ENCODE data around the gene FANCF.
"Not testable (repeated sequence)": the region's sequence is repeated elsewhere in the genome, so short reads cannot be mapped to it uniquely, and the experiment has no call there.

FANCF gene, protein sequence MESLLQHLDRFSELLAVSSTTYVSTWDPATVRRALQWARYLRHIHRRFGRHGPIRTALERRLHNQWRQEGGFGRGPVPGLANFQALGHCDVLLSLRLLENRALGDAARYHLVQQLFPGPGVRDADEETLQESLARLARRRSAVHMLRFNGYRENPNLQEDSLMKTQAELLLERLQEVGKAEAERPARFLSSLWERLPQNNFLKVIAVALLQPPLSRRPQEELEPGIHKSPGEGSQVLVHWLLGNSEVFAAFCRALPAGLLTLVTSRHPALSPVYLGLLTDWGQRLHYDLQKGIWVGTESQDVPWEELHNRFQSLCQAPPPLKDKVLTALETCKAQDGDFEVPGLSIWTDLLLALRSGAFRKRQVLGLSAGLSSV

DNA sequence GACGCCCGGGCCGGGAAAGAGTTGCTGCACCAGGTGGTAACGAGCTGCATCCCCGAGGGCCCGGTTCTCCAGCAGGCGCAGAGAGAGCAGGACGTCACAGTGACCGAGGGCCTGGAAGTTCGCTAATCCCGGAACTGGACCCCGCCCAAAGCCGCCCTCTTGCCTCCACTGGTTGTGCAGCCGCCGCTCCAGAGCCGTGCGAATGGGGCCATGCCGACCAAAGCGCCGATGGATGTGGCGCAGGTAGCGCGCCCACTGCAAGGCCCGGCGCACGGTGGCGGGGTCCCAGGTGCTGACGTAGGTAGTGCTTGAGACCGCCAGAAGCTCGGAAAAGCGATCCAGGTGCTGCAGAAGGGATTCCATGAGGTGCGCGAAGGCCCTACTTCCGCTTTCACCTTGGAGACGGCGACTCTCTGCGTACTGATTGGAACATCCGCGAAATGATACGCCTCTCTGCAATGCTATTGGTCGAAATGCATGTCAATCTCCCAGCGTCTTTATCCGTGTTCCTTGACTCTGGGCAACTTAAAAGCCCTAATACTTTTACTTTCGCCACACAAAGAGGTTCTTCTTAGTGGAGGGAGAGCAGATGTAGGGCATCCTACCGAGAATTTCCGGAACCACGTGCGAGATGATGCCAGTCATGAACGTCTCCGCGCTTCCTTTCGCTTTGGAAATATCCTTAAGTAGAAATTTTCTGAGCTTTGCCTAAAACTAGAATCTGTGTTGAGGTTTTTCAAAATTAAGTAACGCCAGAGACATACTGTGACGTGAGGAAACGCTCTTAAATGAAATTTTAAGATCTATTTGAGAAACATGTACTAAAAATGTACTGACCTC, at the start of gene FANCF:
Gene FANCF (minus strand): TSS at position 376 of the 840 bp plus-strand sequence. CDS start 13 bp downstream, at position 363.
- peak; percentile 99 for DNase-seq

DNA sequence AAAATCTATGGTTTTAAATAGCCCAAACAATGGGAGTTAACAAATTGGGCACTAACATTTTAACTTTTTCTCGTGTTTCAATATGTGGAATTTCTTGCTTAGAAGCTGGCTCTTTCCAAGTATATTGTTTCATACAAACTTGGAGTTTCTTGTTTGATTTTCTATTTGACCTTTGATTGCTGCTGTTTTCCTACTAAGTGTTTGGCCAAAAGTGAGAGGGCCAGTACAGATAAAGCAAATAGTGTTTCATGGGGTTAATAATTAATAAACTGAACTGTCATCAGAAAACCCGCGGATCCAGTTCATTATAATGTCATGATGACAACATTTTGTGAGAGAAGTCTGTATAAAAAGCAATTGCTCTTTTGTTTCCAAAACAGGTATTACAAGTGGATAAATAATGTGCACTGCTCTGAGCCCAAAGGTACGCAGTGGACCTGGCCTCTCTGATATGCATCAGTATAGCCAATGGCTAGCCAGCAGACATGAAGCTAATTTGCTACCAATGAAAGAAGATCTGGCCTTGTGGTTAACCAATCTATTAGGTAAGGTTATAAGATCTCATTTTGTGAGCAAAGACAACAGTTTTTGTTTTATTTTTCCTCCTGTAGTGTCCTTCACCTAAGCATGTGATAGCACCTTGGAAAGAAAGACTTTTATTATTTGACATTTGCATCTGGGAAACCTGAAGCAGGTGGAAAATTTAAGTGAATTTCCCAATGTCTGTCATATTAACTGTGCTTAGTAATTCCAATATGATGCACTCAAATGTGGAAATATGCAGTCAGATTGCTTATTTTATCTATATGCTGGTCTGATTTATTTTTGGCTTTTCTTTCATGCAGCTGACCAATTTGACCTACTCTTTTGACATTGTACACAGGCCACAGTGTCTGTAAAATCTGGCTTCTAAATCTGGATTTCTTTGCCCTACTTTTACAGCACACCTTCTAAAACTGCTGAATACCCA, 49.1 kb upstream of the FANCF start:
- DNase-seq, result no peak

DNA sequence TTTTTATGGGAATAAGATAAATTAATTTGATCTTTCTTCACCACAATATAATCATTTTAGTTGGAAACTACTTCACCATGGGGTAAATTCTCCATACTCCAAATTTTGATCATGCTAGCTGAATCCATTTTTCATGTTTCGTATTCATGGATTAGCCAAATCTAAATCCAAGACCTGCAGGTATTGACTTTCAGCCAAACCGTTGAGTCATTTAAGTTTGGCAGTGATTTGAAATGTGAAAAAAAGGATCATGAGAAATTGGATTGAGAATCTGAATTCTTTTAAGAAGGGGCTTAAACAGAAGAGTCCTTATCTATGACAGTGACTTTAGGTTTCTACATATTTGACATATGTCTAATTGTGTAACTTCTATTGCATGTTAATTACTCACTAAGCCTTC, 46.1 kb upstream of the FANCF start:
- DNase-seq, result no peak

DNA sequence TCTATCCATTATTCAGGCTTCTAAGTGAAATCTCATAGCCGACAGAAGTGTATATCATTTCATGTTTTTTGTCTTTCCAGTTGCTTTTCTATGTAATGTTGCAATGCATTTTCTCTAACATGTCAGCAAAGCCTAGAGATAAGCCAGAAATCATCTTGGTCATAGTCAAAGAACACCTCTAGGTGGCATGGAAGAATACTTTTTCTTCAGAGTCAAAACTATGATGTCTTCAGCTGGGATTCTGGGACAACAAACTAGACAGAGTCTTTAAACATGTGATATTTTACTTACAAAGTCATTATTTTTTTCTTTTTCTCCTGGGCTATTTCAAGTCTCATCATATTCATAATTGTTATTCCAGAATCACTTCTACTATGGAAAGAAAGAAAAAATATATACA, 45.2 kb upstream of the FANCF start:
- peak; percentile 4 for DNase-seq

DNA sequence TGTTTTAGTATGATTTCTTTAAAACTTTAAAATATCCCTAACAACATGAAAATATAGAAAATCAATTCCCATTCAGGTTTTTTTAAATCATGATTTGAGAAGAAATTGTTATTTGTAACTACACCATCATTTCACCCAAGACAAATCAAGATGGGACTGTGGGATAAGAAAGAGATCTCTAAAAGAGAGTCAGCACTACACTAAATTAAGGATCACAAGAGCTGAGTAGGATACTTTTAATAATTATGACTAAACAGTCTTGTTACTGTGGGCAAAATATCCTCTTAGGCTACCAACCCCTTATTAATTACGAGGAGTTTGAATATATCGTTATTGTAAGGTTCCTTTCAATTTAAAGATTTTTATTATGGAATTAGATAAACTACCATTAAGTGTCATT, 43.7 kb upstream of the FANCF start:
- DNase-seq, result no peak

DNA sequence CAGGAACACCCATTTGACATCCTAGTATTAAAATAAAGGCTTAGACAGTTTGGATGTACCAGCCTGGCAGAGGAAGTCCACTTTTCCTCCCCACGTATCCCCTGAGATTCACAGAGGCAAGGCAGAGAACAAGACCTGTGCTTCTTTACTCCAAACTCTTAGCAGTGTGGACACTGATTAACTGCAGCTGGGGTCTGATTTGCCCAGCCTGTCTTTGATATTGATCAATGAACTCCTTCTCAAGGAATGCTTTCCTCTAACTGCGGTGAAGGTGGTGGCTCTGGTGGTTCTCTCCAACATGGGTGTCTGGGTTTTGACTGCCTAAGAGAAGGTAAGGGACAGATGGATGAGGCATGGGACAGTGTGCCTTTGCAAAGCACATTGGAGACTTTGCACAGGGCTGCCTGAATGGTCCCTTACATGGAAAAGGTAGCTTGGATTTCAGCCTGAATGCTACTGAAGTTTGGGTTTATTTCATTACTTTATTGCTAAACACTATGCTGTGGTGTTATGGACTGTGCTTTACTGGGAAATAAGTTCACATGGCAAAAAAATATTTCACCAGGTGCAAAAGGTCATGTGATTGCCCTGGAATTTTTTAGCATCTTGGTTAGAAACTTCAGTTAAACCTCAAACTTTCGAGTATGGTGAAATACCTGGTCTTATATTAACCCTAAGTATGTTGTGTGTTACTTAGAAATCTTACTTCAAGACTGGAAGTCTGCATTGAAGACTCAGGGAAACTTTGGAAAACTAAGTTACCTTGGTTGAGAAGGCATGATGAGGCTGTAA, 42.6 kb upstream of the FANCF start:
- DNase-seq, result no peak

DNA sequence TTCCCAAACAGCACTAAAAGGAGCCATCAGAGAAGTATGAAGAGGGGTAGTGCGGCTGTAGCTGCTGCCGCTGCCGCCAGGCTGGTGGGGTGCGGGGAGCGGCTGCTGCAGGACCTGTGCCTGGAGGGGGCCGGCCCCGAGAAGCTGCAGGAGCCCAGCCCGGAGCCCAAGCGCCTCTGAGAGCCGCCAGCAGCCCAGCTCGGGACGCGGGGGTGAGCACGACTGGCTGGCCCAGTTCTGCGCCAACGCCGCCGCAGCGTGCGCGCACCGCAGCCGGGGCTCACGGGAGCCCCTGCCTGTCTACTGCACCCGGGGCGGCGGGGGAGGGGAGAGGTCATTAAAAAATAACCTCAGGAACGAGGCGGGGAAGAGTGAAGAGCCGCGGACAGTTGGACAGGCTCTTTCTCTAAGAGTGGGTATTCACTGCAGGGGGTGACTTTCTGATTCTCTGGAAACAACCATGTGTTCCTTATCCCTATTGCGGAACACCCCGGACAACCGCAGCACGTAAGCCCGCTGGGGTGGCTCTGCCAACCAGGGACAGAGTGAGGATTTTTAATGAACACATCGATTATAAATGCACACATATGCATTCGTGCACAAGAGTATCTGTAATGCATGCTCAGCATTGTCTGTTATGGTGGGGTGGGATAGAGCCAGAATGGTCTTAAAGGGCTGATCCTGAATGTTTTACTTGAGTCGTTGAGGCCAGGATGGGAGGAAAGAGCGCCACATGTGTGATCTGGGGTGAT, 41.2 kb upstream of the FANCF start:
- DNase-seq, result no peak

DNA sequence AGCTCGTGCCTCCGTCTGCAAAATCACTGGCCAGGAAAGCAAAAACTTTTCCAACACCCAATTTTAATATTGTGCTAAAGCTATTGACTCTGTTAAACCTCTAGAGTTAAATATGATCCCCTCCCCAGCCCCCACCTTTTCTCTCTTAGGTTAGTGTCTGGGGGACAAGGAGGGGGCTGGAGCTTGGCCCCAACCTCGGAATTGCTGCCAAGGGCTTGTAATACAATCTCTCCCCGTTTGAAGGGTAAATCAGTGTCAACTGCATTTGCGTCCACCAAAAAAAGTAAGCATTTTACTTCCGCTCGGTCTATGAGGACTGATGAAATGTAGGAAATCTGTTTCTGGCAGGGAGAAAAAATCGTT, 40.7 kb upstream of the FANCF start, which contains the start of gene GAS2:
Gene GAS2 (plus strand): TSS at position 287 of the 363 bp plus-strand sequence. CDS start 8,259 bp downstream, outside the sequence.
- DNase-seq, result no peak

DNA sequence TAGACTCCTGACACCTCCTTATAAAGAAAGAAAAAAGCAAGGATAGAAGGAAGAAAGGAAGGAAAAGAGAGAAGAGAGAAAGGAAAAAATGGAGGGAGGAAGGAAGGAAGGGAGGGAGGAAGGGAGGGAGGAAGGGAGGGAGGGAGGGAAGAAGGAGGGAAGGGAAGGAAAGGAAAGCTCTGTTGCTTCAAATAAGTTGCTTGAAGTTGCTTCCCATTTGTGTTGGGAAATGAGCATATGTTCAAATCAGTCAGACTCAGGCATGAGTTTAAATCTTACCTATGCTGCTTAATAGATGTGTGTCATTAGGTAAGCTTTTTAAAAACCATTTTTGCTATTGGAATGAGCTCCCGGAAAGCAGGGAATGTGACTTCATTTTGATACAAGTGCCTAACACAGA, 34.2 kb upstream of the FANCF start:
- no peak for DNase-seq

DNA sequence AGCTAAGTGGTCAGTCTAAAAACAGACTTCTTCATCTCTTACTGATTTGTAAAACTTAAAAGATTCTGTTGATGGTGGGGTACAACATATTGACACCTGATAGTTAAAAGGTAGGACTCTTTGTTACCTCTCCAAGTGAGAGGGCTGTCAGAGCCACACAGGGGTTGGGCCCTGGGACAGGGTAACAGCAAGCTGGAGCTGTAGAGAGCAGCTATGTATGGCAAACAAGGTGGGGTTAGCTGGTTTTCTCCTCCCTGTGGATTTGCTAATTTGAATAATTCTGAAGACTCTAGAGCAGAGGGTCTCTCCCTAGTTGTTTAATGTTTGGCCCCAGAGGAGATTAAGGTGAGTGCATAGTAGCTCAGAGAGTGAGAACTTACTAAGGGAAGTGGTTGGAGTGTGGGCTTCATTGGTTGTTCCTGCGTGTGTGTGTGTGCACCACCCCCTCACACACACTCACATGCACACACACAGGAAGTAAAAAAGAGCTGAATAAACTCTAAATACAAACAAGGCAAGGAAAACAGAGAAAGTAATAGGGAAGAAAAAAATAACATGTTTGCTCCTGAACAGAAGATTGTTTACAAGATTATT, 31.6 kb upstream of the FANCF start:
- DNase-seq, result no peak

DNA sequence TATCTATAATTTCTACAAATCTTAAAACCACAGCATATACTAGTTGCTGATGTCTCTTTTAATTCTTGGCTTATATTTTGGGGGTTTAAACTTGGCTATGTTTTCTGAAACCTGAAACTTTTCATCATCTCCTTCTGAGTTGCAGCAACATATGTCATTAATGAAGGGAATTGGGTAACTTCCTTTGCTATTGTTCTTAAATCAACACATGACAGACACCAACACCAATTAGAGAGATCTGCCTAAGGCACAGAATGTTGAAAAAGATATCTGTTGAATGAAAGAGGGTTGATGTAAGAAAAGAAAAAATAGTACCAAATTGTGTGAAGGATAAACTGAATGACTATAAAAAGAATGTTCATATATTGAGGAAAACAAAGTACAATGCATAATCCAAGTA, 30.5 kb upstream of the FANCF start:
- DNase-seq, result peak; percentile 13

DNA sequence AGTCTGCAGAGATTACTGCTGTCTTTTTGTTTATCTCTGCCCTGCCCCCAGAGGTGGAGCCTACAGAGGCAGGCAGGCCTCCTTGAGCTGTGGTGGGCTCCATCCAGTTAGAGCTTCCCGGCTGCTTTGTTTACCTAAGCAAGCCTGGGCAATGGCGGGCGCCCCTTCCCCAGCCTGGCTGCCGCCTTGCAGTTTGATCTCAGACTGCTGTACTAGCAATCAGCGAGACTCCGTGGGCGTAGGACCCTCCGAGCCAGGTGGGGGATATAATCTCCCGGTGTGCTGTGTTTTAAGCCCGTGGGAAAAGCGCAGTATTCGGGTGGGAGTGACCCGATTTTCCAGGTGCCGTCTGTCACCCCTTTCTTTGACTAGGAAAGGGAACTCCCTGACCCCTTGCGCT, 26.7 kb upstream of the FANCF start:
- not testable (repeated sequence) for DNase-seq

DNA sequence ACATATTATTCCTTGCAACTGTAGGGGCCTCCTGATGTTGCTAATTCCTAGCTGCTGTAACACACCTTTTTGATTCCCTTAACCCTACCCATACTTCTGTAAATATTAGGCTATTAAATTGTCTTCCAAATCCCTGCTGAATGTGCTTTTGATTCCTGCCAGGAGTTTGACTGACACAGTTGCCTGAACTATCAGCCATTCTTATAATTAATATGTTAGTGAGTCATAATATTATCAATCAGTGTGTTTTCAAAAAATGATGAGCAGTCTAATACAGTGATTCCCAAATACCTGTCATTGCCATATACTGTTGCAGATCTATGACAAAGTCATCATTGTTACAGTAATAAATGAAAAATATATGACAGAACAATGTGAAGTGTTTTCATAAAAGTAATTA, 15.9 kb upstream of the FANCF start:
- DNase-seq, result no peak

DNA sequence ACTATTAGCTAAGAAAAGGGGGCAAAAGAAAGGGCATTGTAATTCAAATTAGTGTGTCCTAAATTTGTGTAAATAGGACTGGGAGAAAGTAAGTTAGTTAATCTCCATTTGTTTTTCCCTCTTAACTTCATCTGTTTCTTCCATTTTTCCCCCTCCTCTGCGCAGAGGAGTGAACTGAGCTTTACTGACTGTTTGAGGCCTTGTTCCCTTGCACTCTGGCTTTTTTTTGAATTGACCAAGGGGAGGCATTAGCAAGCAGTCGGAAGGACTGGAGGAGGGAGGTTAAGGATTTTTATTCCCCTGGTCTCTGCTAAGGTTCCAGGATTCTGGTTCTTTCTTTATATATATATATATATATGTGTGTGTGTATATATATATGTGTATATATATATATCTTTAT, 15.2 kb upstream of the FANCF start:
- no peak for DNase-seq

DNA sequence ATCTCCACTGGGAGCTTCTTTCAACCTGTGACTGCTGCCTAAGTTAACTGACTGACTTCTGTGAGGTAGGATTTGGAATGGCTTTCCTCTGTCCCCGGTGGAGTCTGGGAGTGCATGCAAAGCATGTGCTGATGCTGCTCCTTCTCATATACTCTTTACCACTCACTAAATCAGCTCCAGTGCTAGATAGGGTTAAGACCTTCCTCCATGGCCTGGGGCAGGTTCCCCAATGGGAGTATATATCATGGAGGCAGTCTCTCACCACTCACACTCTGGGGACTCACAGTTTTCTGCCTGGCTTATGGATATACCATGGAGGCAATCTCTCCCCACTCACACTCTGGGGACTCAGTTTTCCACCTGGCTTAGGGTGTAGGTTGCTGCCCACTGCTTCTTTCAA, 10.1 kb upstream of the FANCF start:
- no peak for DNase-seq

DNA sequence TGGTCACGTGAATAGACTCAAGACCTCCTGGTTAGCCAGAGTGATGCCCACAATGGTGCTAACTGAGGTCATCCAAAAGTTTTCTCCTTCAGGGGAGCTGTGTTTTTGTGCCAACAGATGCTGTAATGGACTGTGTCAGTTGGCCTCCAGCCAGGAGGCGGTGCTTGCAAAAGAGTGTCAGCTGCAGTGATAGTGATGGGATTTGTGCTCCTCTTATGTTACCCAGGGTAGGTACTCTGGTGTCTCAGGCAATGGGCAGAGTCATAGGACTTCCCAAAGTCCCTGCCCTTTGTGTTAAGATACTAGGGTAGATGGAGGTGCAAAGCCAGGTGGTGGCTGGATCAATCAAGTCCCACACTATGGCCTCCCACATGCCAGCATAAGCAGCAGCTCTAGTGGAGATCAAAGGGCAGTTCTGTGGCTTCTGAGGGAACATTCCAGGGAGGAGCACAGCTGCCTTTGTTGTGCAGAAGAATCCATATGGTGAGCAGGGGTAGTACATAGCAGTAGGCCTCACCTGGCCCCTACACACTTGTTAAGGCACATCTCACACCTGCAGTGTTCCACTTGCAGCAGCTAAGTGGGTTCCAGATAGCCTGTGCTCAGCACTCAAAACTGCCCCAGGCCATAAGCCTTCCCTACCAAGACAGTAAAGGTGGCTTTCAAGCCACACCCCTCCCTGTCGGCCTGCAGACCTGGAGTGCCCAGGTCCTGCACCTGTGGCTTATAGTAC, 9.4 kb upstream of the FANCF start:
- no peak for DNase-seq

DNA sequence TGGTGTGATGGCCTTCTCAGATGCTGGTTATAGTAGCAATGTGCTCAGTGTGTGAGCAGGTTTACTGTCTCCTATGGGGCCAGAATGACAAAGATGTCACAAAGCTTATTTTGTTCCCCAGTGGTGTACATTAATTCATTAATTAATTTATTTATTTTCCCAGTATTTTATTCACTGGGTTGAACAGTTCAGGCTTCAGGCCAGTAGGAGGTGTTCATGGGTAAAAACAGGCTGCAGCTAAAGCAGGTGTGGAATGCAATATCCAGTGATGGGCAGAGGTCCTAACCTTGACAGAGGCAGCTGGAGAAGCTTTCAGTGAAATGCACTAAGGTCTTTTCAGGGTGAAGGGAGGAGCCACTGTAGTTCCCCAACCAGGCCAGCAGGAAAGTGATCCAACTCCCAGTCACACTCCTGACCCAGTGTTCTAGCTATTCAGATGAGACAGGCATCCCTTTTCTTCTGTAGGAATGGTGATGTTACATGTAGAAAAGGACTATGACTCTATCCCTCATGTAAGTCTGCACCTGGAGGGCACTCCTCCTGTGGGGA, 7.8 kb upstream of the FANCF start:
- DNase-seq, result no peak

DNA sequence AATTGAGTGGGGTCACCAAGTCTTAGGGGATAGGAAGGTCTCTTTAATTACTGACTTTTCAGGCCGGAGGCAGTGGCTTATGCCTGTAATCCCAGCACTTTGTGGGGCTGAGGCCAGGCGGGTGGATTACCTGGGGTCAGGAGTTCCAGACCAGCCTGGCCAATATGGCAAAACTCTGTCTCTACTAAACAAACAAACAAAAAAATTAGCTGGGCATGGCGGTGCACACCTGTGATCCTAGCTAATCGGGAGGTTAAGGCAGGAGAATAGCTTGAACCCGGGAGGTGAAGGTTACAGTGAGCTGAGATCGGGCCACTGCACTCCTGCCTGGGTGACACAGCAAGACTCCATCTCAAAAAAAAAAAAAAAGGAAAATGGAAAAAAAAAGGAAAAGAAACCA, 1.8 kb upstream of the FANCF start:
- DNase-seq, result no peak

DNA sequence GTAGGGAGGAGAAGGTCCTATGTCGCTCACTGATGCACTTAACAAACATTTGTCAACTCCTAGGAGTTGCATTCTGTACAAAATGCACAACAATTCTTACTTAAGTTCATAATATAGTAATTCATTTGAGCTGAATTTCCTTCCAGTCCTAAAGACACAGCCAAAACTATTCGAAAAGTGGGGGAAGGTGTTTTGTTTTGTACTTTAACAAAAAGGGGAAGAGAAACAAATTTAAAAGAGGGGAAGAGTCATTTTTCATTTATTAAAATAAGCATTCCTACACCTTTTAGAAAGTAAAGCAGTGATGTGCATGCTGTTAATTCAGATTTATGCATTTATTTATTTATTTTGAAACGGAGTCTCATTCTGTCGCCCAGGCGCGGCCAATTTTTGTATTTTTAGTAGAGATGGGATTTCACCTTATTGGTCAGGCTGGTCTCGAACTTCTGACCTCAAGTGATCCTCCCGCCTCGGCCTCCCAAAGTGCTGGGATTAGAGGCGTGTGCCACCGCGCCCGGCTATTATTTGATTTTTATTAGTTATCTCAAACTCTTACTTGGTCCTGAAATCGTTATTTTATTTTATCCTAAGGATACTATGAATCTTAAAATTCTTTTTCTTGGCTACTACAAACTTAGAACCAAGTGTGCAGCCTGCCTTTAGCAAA, 1.1 kb upstream of the FANCF start:
- DNase-seq, result peak; percentile 8
